Immature natural killer cell (primary cell): ENCODE data around the gene PPP1R8. TPM values are rescaled to one million over a fixed set of nuclear protein-coding genes. Genes with fewer than 3 reads are reported as not detected.
A peak's percentile ranks its signal among the peaks of the same experiment; 100 is the strongest.
"Not testable (repeated sequence)": the region's sequence is repeated elsewhere in the genome, so short reads cannot be mapped to it uniquely, and the experiment has no call there.

Experiments used
- DNase-seq, 3 donors: peaks; one replicate each; pipeline ENCODE4 v3.0.0; 2022; ENCODE audit warnings: mixed read lengths in 1 of 3
- H3K27ac Mint-ChIP-seq, 6 donors: one replicate each; pipeline ENCODE4 v1.8.0; 2020; ENCODE audit warnings: mixed read lengths in 6 of 6, mild to moderate bottlenecking in 5 of 6, inconsistent platforms in 4 of 6, moderate library complexity in 3 of 6
- H3K27me3 Mint-ChIP-seq, 3 donors: one replicate each; pipeline ENCODE4 v1.8.0; 2020 to 2021; ENCODE audit warnings: low read depth in 3 of 3, mild to moderate bottlenecking in 3 of 3, mixed read lengths in 3 of 3, moderate library complexity in 3 of 3, inconsistent platforms in 1 of 3
- H3K36me3 Mint-ChIP-seq, 3 donors: one replicate each; pipeline ENCODE4 v1.8.0; 2020; ENCODE audit warnings: mixed read lengths in 3 of 3, inconsistent platforms in 2 of 3, mild to moderate bottlenecking in 2 of 3
- H3K4me1 Mint-ChIP-seq, 2 donors: one replicate each; pipeline ENCODE4 v1.8.0; 2020; ENCODE audit warnings: inconsistent platforms in 2 of 2, mild to moderate bottlenecking in 2 of 2, mixed read lengths in 2 of 2, moderate library complexity in 1 of 2
- H3K4me3 Mint-ChIP-seq, 5 donors: one replicate each; pipeline ENCODE4 v1.8.0; 2020; ENCODE audit warnings: mild to moderate bottlenecking in 5 of 5, mixed read lengths in 5 of 5, inconsistent platforms in 3 of 5, moderate library complexity in 3 of 5
- H3K9me3 Mint-ChIP-seq, 6 donors: one replicate each; pipeline ENCODE4 v1.8.0; 2020; ENCODE audit warnings: mild to moderate bottlenecking in 6 of 6, mixed read lengths in 6 of 6, inconsistent platforms in 4 of 6, moderate library complexity in 3 of 6
- polyA plus RNA-seq, 3 donors: library from polyadenylated mRNA; unstranded; fragments of 300-500 nt; fragmentation: Illumina TruSeq; gene quantifications; one replicate each; pipeline ENCODE4 v1.2.3, GENCODE V29; 2021

PPP1R8 gene
- polyA plus RNA-seq, 3 donors from 2014 or later: 37.7 to 51.1 (median 45.1) TPM

DNA sequence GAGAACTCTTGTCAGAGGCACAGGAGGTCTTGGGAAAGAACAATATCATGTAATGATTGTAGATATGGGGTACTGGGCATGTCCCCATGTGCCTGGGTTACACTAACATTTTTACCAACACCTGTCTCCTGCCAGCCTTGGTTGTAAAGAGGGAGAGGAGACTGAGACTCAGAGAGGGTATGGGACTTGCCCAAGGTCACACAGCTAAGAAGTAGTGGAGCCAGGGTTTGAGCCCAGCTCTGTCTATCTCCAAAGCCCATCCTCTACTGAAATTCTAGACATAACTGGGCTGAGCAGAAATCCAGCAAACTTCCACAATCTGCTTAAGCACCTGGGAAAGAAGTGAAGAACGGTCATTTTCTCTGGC lies 39.1 kb downstream of the PPP1R8 start:
- Mint-ChIP-seq H3K4me3 (peak overlapping the region; percentile 80 to 89 (median 87)), H3K36me3 (peaks cover 0 to 4% (median 0%) of the 10 kb centered on the region in 3 donors), H3K4me1 (peaks cover 39 to 47% of the 10 kb centered on the region in 2 donors), H3K9me3 (peaks cover 0 to 2% (median 0%) of the 10 kb centered on the region in 6 donors), H3K27ac (peak overlapping the region; percentile 94 to 99 (median 97)), H3K27me3 (peaks cover 9 to 19% (median 12%) of the 10 kb centered on the region in 3 donors)
- no peak for DNase-seq

DNA sequence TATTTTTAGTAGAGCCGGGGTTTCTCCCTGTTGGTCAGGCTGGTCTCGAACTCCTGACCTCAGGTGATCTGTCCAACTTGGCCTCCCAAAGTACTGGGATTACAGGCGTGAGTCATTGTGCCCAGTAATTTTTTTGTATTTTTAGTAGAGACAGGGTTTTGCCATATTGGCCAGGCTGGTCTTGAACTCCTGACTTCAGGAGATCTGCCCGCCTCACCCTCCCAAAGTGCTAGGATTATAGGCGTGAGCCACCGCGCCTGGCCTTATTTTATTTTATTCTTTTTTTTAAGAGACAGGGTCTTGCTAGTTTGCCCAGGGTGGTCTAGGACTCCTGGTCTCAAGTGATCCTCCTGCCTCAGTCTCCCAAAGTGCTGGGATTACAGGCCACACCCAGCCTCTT lies 40.5 kb downstream of the PPP1R8 start:
- H3K4me3 Mint-ChIP-seq: peak overlapping the region in 2 of 5 donors; percentile 4 to 77

DNA sequence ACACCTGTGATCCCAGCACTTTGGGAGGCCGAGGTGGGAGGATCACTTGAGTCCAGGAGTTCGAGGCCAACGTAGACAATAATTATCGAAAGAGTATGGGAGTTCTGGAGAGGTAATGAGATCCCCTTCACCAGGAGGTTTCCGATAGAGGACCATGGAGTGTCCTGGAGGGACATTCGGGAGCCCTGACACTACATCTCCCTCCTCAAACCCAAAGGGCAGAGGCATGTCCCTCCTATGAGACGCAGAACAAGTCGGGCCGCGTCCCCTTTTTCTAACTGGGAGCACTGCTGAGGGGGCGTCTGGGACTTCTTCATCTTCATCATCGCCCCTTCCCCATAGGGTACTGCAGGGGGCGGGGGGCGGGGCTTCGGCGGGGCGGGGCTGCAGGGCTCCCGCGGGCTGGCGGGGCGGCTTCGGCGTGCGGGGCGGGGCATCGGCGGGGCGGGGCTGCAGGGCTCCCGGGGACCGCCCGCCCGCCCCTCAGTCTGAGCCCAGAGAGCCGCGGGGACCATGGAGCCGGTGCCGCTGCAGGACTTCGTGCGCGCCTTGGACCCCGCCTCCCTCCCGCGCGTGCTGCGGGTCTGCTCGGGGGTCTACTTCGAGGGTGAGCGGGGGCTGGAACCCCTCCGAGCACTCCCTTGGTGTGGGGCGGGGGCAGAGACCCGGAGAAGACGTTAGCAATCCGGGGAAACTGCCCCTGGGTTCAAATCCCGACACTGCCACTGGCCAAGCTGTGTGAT lies 41.6 kb downstream of the PPP1R8 start, which contains the start of gene THEMIS2:
Gene THEMIS2, plus strand, starts transcription at position 486 of the 743 bp plus-strand sequence. Its CDS starts 28 bp downstream, at position 514.
- Mint-ChIP-seq H3K27me3 (peaks cover 11 to 24% (median 14%) of the 10 kb centered on the region in 3 donors), H3K4me3 (peak within 1 kb of the TSS; percentile 98 to 100 (median 99))
- DNase-seq: peak; percentile 64 to 73 (median 72)

More for the DNA sequence above, 40.5 kb downstream of the PPP1R8 start:
- not testable (repeated sequence) for DNase-seq, H3K36me3 Mint-ChIP-seq, H3K9me3 Mint-ChIP-seq
- H3K27me3 Mint-ChIP-seq: peaks cover 11 to 24% (median 16%) of the 10 kb centered on the region in 3 donors
- peak overlapping the region in 2 of 6 donors; percentile 32 to 40 for H3K27ac Mint-ChIP-seq
- peaks cover 49 to 58% of the 10 kb centered on the region in 2 donors for H3K4me1 Mint-ChIP-seq

GRCh38 chr1:27872802-27873551 lies 42.4 kb downstream of the PPP1R8 start:
- peaks cover 3 to 8% (median 3%) of the 10 kb centered on the region in 3 donors for H3K36me3 Mint-ChIP-seq
- peaks cover 12 to 24% (median 14%) of the 10 kb centered on the region in 3 donors for H3K27me3 Mint-ChIP-seq
- peaks cover 59 to 69% of the 10 kb centered on the region in 2 donors for H3K4me1 Mint-ChIP-seq
- H3K9me3 Mint-ChIP-seq: peaks cover 0 to 2% (median 0%) of the 10 kb centered on the region in 6 donors
- peak in 2 of 3 donors; percentile 39 to 41 for DNase-seq
- H3K4me3 Mint-ChIP-seq: peak overlapping the region; percentile 98 to 100 (median 99)
- H3K27ac Mint-ChIP-seq: peak overlapping the region; percentile 94 to 100 (median 96)

More for the DNA sequence above, 41.6 kb downstream of the PPP1R8 start, which contains the start of gene THEMIS2:
- H3K36me3 Mint-ChIP-seq: peaks cover 3 to 8% (median 3%) of the 10 kb centered on the region in 3 donors
- H3K9me3 Mint-ChIP-seq: peaks cover 0 to 2% (median 0%) of the 10 kb centered on the region in 6 donors
- H3K4me1 Mint-ChIP-seq: peaks cover 54 to 65% of the 10 kb centered on the region in 2 donors
- H3K27ac Mint-ChIP-seq: peak within 1 kb of the TSS; percentile 94 to 100 (median 96)

DNA sequence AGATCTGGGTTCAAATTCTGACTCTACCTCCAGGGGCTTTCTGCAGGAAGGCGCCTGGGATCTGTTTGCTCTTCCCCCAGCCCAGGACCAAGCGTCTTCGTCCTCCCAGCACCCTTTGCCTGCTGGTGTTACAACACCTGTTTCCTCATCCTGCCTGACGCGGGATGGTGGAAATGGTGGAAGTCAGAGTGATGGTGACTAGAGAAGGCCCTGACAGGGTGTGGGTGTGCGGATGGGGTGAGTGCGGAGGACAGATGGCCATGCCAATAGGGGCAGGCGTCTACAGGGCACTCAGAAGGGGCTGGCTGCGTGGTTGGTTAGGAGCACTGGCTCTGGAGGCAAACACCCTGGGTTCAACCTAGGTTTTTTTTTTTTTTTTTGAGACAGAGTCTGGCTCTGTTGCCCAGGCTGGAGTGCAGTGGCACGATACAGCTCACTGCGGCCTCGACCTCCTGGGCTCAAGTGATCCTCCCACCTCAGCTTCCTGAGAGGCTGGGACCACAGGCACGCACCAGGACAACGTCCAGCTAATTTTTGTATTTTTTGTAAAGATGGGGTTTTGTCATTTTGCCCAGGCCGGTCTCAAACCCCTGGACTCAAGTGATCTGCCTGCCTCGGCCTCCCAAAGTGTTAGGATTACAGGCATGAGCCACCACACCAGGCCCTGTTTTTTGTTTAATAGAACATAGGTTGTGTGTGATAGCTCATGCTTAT lies 43.2 kb downstream of the PPP1R8 start:
- Mint-ChIP-seq H3K36me3 (peaks cover 10 to 17% (median 11%) of the 10 kb centered on the region in 3 donors), H3K27ac (peak overlapping the region; percentile 94 to 100 (median 96)), H3K9me3 (peaks cover 0 to 2% (median 0%) of the 10 kb centered on the region in 6 donors), H3K27me3 (peaks cover 14 to 28% (median 17%) of the 10 kb centered on the region in 3 donors), H3K4me1 (peaks cover 59 to 68% of the 10 kb centered on the region in 2 donors), H3K4me3 (peak overlapping the region; percentile 98 to 100 (median 99))
- DNase-seq: no peak

DNA sequence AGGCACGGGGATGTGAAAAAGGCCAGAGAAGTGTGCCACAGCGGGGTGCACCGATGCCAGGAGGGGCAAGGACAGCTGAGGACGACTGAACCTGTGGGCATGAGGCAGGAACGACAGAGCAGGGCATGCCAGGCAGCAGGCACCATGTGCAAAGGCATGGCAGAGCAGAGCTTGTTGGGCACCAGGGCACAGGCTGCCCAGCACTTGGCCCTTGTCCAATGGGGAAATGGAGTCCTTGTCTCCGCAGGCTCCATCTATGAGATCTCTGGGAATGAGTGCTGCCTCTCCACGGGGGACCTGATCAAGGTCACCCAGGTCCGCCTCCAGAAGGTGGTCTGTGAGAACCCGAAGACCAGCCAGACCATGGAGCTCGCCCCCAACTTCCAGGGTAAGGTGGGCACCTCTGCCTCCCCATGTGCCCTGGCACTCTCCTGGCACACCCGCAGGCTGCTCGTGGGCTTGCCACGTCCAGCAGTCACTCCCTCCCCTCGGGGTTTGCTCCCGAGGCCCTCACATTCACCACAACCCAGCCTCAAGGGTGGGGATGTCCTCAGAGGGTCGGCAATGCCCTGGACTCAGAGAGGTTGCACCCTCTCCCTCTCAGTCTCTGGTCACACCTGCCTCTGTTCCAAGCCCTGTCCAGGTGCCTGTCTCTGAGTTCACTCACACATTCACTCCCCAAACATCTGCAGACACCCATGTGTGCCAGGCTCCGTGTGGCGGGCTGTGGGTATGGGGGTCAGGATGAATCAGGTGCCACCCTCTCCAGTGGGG lies 45.9 kb downstream of the PPP1R8 start:
- H3K4me1 Mint-ChIP-seq: peaks cover 58 to 59% of the 10 kb centered on the region in 2 donors
- no peak for DNase-seq
- peaks cover 0 to 2% (median 0%) of the 10 kb centered on the region in 6 donors for H3K9me3 Mint-ChIP-seq
- peak overlapping the region; percentile 87 to 99 (median 94) for H3K27ac Mint-ChIP-seq
- peaks cover 14 to 17% (median 16%) of the 10 kb centered on the region in 3 donors for H3K36me3 Mint-ChIP-seq
- H3K4me3 Mint-ChIP-seq: peak overlapping the region; percentile 30 to 67 (median 55)
- peaks cover 10 to 24% (median 12%) of the 10 kb centered on the region in 3 donors for H3K27me3 Mint-ChIP-seq

DNA sequence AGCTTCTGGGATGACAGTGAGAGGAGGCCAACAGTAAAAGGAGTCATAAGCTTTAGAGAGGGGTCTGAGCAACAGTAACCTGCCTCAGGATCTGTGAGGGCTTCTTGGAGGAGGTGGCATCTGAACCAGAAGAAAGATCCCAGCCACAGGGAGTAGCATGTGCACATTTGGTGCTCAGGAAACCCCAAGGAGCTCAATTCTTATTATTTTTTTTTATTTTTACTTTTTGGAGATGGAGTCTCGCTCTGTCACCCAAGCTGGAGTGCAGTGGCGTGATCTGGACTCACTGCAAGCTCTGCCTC lies 46.5 kb downstream of the PPP1R8 start:
- DNase-seq: no peak
- Mint-ChIP-seq H3K36me3 (peaks cover 14 to 17% (median 16%) of the 10 kb centered on the region in 3 donors), H3K27ac (peak overlapping the region; percentile 87 to 99 (median 94)), H3K27me3 (peaks cover 10 to 24% (median 12%) of the 10 kb centered on the region in 3 donors), H3K4me3 (peak overlapping the region in 3 of 5 donors; percentile 41 to 80 (median 62)), H3K4me1 (peaks cover 56 to 58% of the 10 kb centered on the region in 2 donors), H3K9me3 (peaks cover 0 to 2% (median 0%) of the 10 kb centered on the region in 6 donors)

- H3K4me3 Mint-ChIP-seq: peak overlapping the region in 4 of 5 donors; percentile 48 to 80 (median 52)
- H3K9me3 Mint-ChIP-seq: peaks cover 0 to under 1% (median 0%) of the 10 kb centered on the region in 6 donors
- peak in 1 of 3 donors; percentile 47 for DNase-seq
- peak overlapping the region; percentile 71 to 96 (median 93) for H3K27ac Mint-ChIP-seq
- H3K4me1 Mint-ChIP-seq: peaks cover 59 to 61% of the 10 kb centered on the region in 2 donors
- peaks cover 7 to 20% (median 12%) of the 10 kb centered on the region in 3 donors for H3K27me3 Mint-ChIP-seq
- peaks cover 16 to 22% (median 17%) of the 10 kb centered on the region in 3 donors for H3K36me3 Mint-ChIP-seq
Observed at GRCh38 chr1:27878039-27878438, 47.5 kb downstream of the PPP1R8 start.

GRCh38 chr1:27878787-27879335 lies 48.3 kb downstream of the PPP1R8 start:
- H3K27ac Mint-ChIP-seq: peak overlapping the region in 5 of 6 donors; percentile 89 to 96 (median 95)
- H3K36me3 Mint-ChIP-seq: peaks cover 22 to 30% (median 23%) of the 10 kb centered on the region in 3 donors
- H3K27me3 Mint-ChIP-seq: peaks cover 5 to 18% (median 10%) of the 10 kb centered on the region in 3 donors

DNA sequence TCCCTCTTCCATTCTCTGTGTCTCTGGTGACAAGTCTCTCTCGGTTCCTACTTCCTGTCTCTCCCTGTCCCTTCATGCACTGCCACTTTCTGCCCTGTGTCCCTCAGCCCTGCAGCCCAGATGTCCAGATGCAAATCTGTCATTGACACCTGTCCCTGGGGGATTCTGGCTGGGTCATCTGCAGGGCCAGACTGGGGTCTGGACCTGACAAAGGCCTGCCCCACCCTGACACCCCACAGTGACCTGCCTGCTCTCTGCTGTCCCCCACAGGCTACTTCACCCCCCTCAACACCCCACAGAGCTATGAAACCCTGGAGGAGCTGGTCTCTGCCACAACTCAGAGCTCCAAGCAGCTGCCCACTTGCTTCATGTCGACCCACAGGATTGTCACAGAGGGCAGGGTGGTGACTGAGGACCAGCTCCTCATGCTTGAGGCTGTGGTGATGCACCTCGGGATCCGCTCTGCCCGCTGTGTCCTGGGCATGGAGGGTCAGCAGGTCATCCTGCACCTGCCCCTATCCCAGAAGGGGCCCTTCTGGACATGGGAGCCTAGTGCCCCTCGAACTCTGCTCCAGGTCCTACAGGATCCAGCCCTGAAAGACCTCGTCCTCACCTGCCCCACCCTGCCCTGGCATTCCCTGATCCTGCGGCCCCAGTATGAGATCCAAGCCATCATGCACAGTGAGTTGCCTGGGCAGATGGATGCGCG lies 48.9 kb downstream of the PPP1R8 start:
- DNase-seq: no peak
- Mint-ChIP-seq H3K36me3 (peaks cover 28 to 34% (median 28%) of the 10 kb centered on the region in 3 donors), H3K4me1 (peaks cover 61 to 68% of the 10 kb centered on the region in 2 donors)

More at GRCh38 chr1:27878787-27879335, 48.3 kb downstream of the PPP1R8 start:
- no peaks in the 10 kb centered on the region for H3K9me3 Mint-ChIP-seq
- peaks cover 59 to 61% of the 10 kb centered on the region in 2 donors for H3K4me1 Mint-ChIP-seq
- H3K4me3 Mint-ChIP-seq: peak overlapping the region in 1 of 5 donors; percentile 80
- no peak for DNase-seq

DNA sequence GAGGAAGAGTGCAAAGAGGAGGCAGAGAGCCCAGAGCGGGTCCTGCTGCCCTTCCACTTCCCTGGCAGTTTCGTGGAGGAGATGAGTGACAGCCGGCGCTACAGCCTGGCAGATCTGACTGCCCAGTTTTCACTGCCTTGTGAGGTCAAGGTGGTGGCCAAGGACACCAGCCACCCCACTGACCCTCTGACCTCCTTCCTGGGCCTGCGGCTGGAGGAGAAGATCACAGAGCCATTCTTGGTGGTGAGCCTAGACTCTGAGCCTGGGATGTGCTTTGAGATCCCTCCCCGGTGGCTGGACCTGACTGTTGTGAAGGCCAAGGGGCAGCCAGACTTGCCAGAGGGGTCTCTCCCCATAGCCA lies 51.9 kb downstream of the PPP1R8 start:
- peaks cover 42 to 58% (median 49%) of the 10 kb centered on the region in 3 donors for H3K36me3 Mint-ChIP-seq
- peaks cover 67 to 74% of the 10 kb centered on the region in 2 donors for H3K4me1 Mint-ChIP-seq
- H3K4me3 Mint-ChIP-seq: peak overlapping the region in 1 of 5 donors; percentile 14
- peaks cover 8 to 36% (median 30%) of the 10 kb centered on the region in 3 donors for H3K27me3 Mint-ChIP-seq
- DNase-seq: no peak
- peak overlapping the region; percentile 40 to 99 (median 97) for H3K27ac Mint-ChIP-seq
- no peaks in the 10 kb centered on the region for H3K9me3 Mint-ChIP-seq

More for the DNA sequence above, 48.9 kb downstream of the PPP1R8 start:
- H3K27ac Mint-ChIP-seq: peak overlapping the region in 4 of 6 donors; percentile 52 to 95 (median 81)
- H3K9me3 Mint-ChIP-seq: no peaks in the 10 kb centered on the region
- peak overlapping the region in 1 of 5 donors; percentile 2 for H3K4me3 Mint-ChIP-seq
- peaks cover 5 to 22% (median 12%) of the 10 kb centered on the region in 3 donors for H3K27me3 Mint-ChIP-seq
